Neural cell (in vitro differentiated cells): ENCODE measurements around the gene ITPR2.

Source experiments
- EP300 ChIP-seq: fragments of 450-650 bp; conservative IDR thresholded peaks from 2 replicates; pipeline ENCODE4 v1.6.1; 2014; ENCODE audit warnings: antibody characterized with exemption, mild to moderate bottlenecking, moderate library complexity; ENCODE audit not compliant: poor library complexity, severe bottlenecking
- MXI1 ChIP-seq: fragments of 450-650 bp; conservative IDR thresholded peaks from 2 replicates; pipeline ENCODE4 v1.6.1; 2014; ENCODE audit warnings: antibody characterized with exemption, mild to moderate bottlenecking; ENCODE audit not compliant: poor library complexity, severe bottlenecking
- POLR2AphosphoS5 ChIP-seq: IDR thresholded peaks from 2 replicates; pipeline ENCODE4 v1.6.1; 2012
- REST ChIP-seq: IDR thresholded peaks from 2 replicates; pipeline ENCODE4 v1.6.1; 2012; ENCODE audit warnings: borderline replicate concordance
- SMC3 ChIP-seq: fragments of 450-650 bp; conservative IDR thresholded peaks from 2 replicates; pipeline ENCODE4 v1.6.1; 2014; ENCODE audit warnings: antibody characterized with exemption, mild to moderate bottlenecking, moderate library complexity; ENCODE audit not compliant: poor library complexity
- TF ChIP-seq, protein P1 (sequence below): fragments of 450-650 bp; IDR thresholded peaks from 2 replicates; pipeline ENCODE4 v1.5.1; 2014; ENCODE audit warnings: antibody characterized with exemption, mild to moderate bottlenecking, moderate library complexity; ENCODE audit not compliant: poor library complexity, severe bottlenecking

- no peak for TF ChIP-seq MXI1
- TF ChIP-seq, protein P1, sequence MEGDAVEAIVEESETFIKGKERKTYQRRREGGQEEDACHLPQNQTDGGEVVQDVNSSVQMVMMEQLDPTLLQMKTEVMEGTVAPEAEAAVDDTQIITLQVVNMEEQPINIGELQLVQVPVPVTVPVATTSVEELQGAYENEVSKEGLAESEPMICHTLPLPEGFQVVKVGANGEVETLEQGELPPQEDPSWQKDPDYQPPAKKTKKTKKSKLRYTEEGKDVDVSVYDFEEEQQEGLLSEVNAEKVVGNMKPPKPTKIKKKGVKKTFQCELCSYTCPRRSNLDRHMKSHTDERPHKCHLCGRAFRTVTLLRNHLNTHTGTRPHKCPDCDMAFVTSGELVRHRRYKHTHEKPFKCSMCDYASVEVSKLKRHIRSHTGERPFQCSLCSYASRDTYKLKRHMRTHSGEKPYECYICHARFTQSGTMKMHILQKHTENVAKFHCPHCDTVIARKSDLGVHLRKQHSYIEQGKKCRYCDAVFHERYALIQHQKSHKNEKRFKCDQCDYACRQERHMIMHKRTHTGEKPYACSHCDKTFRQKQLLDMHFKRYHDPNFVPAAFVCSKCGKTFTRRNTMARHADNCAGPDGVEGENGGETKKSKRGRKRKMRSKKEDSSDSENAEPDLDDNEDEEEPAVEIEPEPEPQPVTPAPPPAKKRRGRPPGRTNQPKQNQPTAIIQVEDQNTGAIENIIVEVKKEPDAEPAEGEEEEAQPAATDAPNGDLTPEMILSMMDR, result no peak
- no peak for TF ChIP-seq SMC3
- TF ChIP-seq EP300, result no peak
- TF ChIP-seq POLR2AphosphoS5, result no peak
- TF ChIP-seq REST, result no peak
These were observed 205.7 kb downstream of the ITPR2 start for GRCh38 chr12:26627335-26627734.
